ENCODE data around the gene RAB22A.
"Not testable (repeated sequence)": the region's sequence is repeated elsewhere in the genome, so short reads cannot be mapped to it uniquely, and the experiment has no call there.

The RAB22A gene

GRCh38 chr20:58344741-58345140, 35.2 kb downstream of the RAB22A start:
- DNase-seq (ENCODE audit: low read depth), result no peak

DNA sequence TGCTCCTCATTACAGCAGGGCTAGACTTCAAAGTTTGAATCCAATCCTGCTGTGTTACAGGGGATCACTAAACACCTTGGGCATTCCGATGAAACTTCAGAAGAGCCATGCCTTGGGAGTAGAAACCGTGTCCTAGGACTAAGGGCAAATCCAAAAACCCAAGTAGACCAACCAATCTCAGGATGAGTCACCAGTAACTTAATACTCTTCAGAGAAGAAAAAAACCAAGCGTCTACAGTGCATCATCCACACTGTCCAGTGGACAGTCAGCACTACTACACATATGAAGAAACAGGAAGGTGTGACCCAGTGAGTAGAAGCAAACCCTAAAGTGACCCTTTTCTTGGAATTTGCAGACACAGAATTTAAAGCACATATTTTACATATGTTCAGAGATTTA, 40.1 kb downstream of the RAB22A start:
- no peak for DNase-seq (ENCODE audit: low read depth)

DNA sequence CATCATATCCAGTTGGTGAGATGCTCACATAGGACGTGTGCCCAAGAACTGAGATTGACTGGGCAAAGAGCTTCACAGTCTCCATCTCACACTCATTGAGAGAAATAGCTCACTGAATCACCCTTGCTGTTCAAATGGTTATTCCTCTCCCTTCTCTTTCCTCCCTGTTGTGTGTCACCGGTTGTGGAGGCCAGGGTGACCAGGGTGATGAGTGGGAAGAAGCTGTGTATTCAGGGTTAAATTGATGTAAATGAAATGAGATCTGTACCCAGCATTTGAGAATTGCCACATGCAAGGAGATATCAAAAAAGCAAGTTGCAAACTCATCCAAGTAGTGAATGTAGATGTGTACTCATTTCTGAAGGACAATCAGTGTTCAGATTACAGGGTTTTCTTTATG, 43.0 kb downstream of the RAB22A start:
- no peak for DNase-seq (ENCODE audit: low read depth)

- DNase-seq (ENCODE audit: low read depth), result no peak
These were observed 49.9 kb downstream of the RAB22A start for GRCh38 chr20:58359441-58359840.

DNA sequence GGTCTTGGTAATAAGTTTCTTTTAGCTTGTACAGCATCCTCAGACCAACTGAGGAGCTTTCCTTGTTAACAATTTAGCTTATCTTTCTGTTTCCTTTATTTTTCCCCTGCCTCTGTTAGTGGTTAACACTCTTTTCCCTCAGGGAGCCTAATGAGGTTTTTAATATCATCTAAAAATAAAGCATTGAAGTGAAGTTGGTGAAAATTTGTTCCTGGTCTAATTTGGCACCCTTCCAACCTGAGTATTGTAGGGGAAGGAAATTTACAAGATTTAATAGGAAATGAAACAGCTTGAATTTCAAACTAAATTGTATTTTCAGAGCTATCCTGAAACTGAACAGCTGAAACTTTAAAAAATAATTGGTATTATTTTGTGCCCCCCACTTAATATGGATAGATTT, 51.4 kb downstream of the RAB22A start:
- DNase-seq (ENCODE audit: low read depth), result no peak

DNA sequence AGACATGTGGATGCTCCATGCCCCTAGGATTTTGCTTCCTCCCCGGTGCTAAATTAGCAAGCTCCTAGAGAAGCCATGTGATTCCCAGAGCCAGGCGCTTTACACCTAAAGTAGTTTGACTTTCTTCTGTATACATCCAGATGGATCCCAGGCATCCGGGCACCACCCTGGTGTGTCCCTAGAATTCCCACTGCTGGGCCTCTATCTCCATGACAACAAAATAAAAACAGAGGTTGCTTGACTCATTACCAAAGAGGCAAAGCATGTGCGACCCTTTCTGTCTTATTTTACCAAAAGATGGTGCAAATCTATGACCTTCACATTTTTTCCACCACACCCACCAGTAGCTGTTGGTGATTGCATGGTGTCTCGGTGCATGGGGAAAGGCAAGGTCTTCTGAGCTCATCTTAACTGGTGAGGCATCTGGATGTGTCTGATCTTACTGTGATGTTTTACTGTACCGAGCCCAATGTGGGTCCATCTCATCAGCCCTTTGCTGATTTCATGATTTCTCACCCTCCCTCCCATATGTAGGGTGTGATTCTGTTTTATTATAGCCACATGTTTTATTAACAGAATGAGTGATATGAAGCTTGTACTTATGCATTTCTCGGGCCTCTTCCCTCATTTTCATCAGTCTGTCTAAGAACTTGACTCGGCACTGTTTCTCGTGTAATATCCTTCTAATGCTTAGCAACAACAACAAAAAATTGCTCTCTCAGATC, 52.1 kb downstream of the RAB22A start:
- no peak for DNase-seq (ENCODE audit: low read depth)

GRCh38 chr20:58362206-58362516, 52.6 kb downstream of the RAB22A start:
- no peak for DNase-seq (ENCODE audit: low read depth)

- no peak for DNase-seq (ENCODE audit: low read depth)
These were observed 53.5 kb downstream of the RAB22A start for GRCh38 chr20:58362970-58363369.

GRCh38 chr20:58366866-58367265, 57.4 kb downstream of the RAB22A start:
- DNase-seq (ENCODE audit: low read depth), result no peak

- no peak for DNase-seq (ENCODE audit: low read depth)
These were observed 63.3 kb downstream of the RAB22A start for GRCh38 chr20:58372806-58373205.

DNA sequence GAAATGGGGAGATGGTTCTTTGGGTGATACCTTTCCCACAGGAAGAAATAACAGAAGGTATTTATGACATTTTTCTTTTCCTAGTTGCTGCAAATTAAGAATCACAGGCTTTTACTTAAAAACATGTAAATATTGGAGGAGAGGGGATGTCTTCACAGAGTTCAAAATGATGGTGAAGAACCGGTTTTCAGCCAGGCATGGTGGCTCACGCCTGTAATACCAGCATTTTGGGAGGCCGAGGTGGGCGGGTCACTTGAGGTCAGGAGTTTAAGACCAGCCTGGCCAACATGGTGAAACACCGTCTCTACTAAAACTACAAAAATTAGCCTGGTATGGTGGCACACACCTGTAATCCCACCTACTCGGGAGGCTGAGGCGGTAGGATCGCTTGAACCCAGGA, 63.8 kb downstream of the RAB22A start:
- not testable (repeated sequence) for DNase-seq (ENCODE audit: low read depth)

DNA sequence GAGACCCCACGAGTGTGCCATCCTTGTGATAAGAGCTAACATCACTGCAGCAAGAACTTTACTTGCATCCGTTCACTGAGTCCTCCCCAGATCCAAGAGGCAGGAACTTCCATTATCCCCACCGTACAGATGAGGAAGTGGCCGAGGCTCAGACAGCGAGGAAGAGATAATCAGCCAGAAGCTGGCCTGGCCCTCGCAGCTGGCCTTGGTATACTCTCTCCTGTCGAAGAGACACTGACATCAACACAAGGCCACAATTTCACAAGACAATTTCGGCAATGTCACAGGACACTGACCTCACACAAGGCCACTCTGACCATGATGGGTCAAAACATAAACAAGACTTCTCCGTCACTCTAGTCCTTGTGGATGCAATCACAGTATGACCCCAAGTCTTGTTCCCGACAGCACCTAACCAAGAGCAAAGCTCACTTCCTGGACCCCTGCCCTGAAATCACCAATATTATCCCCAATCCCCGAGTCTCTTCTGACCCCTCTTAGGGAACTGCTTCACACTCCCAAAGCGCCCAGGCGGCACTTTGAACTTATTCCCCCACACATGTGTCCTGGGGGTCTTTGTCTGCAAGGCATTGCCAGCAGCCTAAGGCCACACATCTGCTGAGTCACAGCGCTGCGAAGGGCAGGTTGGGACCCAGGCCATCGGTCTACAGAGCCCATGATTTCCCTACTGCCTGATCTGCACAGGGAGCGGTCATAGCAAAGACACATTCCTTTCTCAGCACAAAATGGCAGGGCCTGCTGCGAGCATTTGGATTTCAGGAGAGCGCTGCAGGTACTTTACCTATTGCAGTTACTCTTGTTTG, 64.7 kb downstream of the RAB22A start:
- no peak for DNase-seq (ENCODE audit: low read depth)

DNA sequence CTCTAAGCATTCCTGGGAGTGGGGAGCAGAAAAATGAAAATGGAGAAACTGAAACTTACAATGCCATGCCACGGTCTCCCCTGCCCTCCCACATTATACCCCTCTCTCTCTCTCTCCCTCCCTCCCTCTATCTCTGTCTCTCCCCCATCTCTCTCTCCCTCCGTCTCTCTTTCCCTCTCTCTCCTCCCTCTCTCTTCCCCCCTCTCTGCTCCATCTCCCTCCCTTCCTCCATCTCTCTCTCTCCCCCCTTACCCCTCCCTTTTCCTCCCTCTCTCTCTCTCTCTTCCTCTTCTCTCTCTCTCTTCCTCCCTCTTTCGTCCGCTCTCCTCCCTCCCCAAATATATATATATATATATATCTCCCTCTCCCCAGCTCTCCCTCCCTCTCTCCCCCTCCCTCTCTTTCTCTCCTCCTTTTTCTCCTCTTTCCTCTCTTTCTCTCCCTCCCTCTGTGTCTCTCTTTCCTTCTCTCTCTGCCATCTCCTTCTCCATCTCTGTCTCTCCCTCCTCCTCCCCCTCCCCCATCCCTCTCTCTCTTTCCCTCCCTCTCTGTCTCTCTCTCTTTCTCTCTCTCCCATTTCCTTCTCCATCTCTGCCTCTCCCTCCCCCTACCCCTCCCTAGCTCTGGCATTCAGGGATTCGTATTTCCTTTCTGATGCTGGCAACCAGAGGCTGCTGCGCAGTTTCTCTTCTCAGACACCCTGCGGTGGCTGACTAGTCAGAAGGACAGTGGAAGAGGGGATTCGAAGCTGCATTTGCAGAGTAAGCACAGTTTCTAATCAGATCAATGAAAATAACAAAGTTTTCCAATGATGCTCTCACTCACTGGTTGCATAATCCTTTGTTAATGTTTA, 65.6 kb downstream of the RAB22A start:
- no peak for DNase-seq (ENCODE audit: low read depth)

DNA sequence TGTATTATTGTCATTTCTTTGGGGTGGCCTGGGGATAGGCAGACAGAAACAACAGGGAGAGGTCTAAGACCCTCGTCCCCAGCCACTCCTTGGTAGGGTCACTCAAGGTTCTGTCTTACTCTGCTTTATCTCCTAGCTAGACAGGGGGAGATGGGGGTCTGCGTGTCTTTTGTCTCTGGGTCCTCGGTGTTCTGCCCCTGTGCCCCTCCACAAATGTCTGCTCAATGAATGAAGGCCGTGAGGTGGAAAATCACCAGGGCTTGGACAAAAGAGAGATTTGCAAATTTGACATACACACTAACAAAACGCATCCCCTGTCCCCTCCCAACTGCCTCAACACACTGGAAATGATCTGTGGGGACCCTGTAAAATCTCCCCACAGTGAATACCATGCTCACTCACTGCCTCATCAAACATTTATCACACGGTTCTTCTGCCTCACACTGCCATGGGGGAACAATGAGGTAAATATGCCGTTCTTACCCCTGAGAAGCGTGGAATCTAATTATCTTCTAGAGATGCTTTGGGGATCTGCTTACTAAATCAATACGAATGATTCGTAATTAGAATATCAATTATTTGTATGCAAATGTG, 66.3 kb downstream of the RAB22A start:
- DNase-seq (ENCODE audit: low read depth), result no peak

DNA sequence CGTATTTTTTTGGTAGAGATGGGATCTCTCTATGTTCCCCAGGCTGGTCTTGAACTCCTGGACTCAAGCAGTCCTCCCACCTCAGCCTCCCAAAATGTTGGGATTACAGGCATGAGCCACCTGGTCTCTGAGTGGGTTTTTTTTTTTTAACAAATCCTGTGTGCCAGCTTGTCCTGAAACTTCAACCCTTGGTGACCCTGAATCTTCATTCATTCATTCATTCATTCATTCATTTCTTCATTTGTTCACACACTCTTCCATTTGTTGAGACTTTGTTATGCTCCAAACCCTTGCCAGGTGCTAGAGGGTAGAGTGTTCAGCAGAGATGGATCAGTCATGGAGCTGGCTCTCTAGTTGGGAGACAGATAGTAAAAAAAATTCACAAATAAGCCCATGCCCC, 67.5 kb downstream of the RAB22A start:
- no peak for DNase-seq (ENCODE audit: low read depth)

DNA sequence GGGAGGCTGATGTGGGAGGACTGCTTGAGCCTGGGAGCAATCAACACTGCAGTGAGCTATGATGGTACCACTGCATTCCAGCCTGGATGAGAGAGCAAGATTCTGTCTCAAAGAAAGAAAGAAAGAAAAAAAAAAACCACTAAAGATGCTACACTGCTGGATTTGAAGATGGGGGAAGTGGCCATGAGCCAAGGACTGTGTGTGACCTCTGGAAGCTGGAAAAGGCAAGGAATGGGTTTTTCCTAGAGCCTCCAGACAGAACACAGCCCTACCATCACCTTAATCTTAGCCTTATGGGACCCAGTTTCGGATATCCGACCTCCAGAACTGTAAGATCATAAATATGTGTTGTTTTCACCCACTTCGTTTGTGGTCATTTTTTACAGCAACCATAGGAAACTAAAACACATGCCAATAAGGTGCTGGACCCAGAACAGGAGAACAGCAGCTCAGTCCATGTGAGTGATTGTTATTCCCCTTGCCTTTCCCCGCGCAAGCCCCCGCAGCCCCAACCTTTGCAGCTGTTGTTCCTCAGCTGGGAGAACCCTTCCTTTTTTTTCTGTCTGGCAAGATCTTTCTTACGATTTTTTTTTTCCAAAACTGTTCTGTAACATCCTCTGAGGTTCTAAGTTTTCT, 68.4 kb downstream of the RAB22A start:
- no peak for DNase-seq (ENCODE audit: low read depth)

- DNase-seq (ENCODE audit: low read depth), result no peak
These were observed 69.2 kb downstream of the RAB22A start for GRCh38 chr20:58378704-58379103.

DNA sequence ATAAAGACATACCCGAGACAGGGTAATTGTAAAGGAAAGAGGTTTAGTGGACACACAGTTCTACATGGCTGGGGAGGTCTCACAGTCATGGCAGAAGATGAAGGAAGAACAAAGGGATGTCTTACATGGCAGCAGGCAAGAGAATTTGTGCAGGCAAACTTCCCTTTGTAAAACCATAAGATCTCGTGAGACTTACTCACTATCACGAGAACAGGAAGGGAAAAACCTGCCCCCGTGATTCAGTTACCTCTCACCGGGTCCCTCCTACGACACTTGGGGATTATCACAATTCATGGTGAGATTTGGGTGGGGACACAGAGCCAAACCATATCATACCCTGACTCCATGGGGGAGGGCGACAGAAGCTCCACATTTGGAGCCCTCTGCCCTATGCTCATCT, 72.1 kb downstream of the RAB22A start:
- DNase-seq (ENCODE audit: low read depth), result no peak

DNA sequence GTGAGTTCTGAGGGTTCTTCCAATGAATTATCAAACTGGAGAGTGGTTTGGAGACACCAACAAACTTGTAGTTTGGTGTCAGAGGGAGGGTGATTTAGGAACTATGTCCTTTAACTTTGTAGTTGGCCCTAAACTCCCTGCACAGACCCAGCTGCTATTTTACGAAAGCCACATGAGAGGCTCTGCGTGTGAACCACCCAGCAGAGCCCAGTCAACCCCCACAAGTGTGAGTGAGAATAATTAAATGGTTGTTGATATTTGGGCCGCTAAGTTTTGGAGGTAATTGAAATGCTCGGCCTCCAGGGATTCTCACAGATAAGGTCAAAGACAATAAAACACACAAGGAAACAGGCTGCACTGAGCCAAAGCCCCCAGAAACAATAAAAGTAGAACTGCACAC, 72.6 kb downstream of the RAB22A start:
- DNase-seq (ENCODE audit: low read depth), result no peak

GRCh38 chr20:58384821-58385220, 75.3 kb downstream of the RAB22A start:
- no peak for DNase-seq (ENCODE audit: low read depth)

DNA sequence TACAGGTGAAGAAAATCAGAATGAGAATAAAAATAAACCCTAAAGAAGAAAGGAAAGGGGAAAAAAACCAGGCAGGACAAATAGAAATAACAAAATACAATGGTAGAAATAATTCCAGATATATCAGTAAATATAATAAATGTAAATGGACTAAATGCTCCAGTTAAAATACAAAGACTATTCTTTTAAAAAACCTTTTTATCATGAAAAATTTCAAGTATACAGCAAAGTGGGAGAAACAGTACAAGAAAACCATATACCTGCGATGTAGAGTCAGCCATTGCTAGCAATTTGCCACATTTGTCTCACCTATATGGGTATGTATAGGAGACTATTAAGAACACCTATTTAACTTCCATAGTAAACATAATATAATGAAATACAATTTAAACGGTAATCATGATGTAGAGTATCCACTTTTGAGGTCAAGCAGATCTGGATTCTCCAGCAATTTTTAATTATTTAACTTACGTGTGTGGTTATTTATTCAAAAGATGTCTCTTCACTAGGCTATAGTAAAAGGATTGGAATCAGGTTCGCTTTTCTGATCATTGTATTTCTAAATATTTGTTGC, 78.6 kb downstream of the RAB22A start:
- DNase-seq (ENCODE audit: low read depth), result no peak
